ENCODE data around the gene TKFC.

DNA sequence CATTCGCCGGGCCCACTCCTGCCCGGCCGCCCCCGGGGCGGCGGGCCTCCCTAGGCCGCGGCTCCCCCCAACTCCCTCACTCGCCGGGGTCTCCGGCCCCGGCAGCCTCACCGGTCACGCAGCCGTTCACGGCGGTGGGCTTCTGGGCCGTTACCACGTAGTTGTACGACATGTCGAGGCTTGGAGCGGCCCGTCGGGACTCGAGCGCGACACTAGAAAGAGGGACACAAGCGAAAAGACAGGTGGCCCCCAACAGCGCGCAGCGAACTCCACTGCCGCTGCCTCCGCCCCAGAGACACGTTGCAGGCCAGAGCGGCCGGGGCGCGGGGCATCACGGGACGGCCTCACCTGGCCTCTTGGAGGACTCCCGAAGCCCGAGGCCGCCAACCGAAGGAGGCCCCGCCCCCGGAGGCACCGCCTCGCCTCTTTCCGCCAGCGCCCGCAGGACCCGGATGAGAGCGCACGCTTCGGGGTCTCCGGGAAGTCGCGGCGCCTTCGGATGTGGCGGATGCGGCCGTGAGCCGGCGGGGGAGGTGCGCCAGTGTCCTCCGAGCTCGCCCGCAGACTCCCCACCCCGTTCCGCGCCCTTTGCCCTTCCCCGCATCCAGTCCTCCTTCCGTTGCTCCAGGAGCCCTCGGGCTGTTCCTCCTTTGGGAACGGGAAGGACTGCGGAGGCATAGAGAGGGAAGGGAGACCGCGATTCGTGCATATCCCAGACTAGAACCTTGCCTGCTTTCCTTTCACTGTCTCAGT is at the start of gene TKFC, which contains the start of gene DDB1:
- TF ChIP-seq, protein P1, sequence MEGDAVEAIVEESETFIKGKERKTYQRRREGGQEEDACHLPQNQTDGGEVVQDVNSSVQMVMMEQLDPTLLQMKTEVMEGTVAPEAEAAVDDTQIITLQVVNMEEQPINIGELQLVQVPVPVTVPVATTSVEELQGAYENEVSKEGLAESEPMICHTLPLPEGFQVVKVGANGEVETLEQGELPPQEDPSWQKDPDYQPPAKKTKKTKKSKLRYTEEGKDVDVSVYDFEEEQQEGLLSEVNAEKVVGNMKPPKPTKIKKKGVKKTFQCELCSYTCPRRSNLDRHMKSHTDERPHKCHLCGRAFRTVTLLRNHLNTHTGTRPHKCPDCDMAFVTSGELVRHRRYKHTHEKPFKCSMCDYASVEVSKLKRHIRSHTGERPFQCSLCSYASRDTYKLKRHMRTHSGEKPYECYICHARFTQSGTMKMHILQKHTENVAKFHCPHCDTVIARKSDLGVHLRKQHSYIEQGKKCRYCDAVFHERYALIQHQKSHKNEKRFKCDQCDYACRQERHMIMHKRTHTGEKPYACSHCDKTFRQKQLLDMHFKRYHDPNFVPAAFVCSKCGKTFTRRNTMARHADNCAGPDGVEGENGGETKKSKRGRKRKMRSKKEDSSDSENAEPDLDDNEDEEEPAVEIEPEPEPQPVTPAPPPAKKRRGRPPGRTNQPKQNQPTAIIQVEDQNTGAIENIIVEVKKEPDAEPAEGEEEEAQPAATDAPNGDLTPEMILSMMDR (IDR thresholded peaks at IDR 0.05): no peak
- peak; percentile 78; the same call in 1 of the 2 replicates for TF ChIP-seq SIN3A (IDR thresholded peaks at IDR 0.05; ENCODE audit: borderline replicate concordance, insufficient read depth, low read depth, low read length)
